ENCODE data around the gene NHS. TPM values are rescaled to one million over a fixed set of nuclear protein-coding genes. Genes with fewer than 3 reads are reported as not detected.

NHS gene
- total and polyA plus RNA-seq, 2 of the 4 experiments (the other 2 are of a cell fraction) = 0.36 to 0.90 TPM

DNA sequence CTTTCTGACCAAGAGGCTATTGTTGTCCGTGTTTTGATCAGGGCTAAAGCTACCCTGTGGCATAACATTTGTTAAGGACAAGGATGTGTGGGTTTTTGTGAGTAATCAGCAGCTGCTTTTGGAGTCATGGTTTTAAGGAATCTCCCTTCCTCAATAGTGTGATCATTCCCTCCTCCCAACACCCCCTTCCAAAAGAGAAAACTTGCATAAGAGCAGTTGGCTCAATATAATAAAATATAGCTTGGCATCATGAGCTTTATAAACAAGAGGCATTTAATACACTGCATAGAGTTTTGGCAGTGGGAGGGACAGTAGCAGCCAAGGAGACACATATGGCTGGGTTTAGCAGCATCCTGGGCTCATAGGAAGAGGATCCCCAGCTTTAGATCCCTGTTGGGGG lies 84.7 kb downstream of the NHS start:
- Histone ChIP-seq H3K9ac (ENCODE audit: low read depth, low read length) (no peak overlapping the region), H3K23ac (ENCODE audit: low read depth, low read length) (no peak overlapping the region), H2AFZ (replicated peaks; ENCODE audit: low read length, poor library complexity) (no peak overlapping the region), H3K9me3 (ENCODE audit: control insufficient read depth, insufficient read depth, low read length) (no peaks in the 10 kb centered on the region), H4K5ac (ENCODE audit: low read depth, low read length) (no peak overlapping the region), H2BK5ac (ENCODE audit: low read depth, low read length, poor library complexity, severe bottlenecking) (no peak overlapping the region), H2AK9ac (replicated peaks; ENCODE audit: low read depth, low read length, poor library complexity) (no peak overlapping the region), H3K36me3 (ENCODE audit: control insufficient read depth, insufficient read depth, low read length) (no peaks in the 10 kb centered on the region), H3K27me3 (ENCODE audit: control insufficient read depth, insufficient read depth, low read length) (peaks cover 2% of the 10 kb centered on the region), H4K20me1 (ENCODE audit: insufficient read depth, low read length) (no peaks in the 10 kb centered on the region), H2BK15ac (ENCODE audit: low read depth, low read length) (no peak overlapping the region), H4K91ac (ENCODE audit: insufficient read depth, low read depth, low read length) (no peak overlapping the region), H2BK20ac (ENCODE audit: low read depth, low read length) (no peak overlapping the region), H3K56ac (ENCODE audit: extremely low read depth, insufficient read depth, low read length) (no peak overlapping the region), H2BK120ac (ENCODE audit: low read depth, low read length) (no peak overlapping the region), H3K79me1 (ENCODE audit: low read depth in 1 of 2, low read length in 2 of 2) (no peaks in the 10 kb centered on the region), H3K4me2 (ENCODE audit: low read depth, low read length) (no peak overlapping the region; the same call in 1 of the 2 replicates), H3K18ac (ENCODE audit: low read depth, low read length) (no peak overlapping the region), H3K4me1 (ENCODE audit: control insufficient read depth, insufficient read depth, low read length) (no peaks in the 10 kb centered on the region; the same call in 1 of the 2 replicates), H3K27ac (ENCODE audit: insufficient read depth, low read length) (no peak overlapping the region), H3K9me1 (ENCODE audit: insufficient read depth, low read length) (no peaks in the 10 kb centered on the region), H3K4me3 (ENCODE audit: insufficient read depth, low read depth, low read length) (no peak overlapping the region), H3K14ac (replicated peaks; ENCODE audit: low read depth, low read length) (no peak overlapping the region), H2AK5ac (ENCODE audit: low read depth, low read length) (no peak overlapping the region), H3K4ac (ENCODE audit: low read depth, low read length) (no peak overlapping the region), H4K8ac (ENCODE audit: low read depth in 2 of 2, low read length in 2 of 2) (no peak overlapping the region)
- BruUV-seq (replicated peaks) = no TSS peak
- intact Hi-C loops (cut with micrococcal nuclease) = no loop called here
- peak; percentile 66 for DNase-seq
- TF ChIP-seq MXI1 (IDR thresholded peaks at IDR 0.05; ENCODE audit: borderline replicate concordance, low read depth, low read length) = no peak
- TF ChIP-seq RAD21 (IDR thresholded peaks at IDR 0.05; ENCODE audit: low read length) = no peak
- ATAC-seq (ENCODE audit: low read depth) = peak; percentile 46
- CTCF ChIA-PET = interaction anchor here (0.6 to 1.9 kb wide), 2 partner anchors 9 to 34 kb away, joined by 5 read pairs; no protein-coding TSS in a partner anchor
- WGBS, 2 experiments (ENCODE audit: extremely low coverage in 2 of 2, insufficient read length in 1 of 2) = no CpG with 5 or more reads among the region's 1 CpG
- dilution Hi-C loops (cut with HindIII; ENCODE audit: low sequenced_read_pairs, unreplicated experiment) = no loop called here
- POLR2A ChIA-PET (ENCODE audit: unreplicated experiment) = no interaction called here
- in situ Hi-C loops (cut with MboI; ENCODE audit: low sequenced_read_pairs) = no loop called here
